ENCODE results near the gene CPNE5.

DNA sequence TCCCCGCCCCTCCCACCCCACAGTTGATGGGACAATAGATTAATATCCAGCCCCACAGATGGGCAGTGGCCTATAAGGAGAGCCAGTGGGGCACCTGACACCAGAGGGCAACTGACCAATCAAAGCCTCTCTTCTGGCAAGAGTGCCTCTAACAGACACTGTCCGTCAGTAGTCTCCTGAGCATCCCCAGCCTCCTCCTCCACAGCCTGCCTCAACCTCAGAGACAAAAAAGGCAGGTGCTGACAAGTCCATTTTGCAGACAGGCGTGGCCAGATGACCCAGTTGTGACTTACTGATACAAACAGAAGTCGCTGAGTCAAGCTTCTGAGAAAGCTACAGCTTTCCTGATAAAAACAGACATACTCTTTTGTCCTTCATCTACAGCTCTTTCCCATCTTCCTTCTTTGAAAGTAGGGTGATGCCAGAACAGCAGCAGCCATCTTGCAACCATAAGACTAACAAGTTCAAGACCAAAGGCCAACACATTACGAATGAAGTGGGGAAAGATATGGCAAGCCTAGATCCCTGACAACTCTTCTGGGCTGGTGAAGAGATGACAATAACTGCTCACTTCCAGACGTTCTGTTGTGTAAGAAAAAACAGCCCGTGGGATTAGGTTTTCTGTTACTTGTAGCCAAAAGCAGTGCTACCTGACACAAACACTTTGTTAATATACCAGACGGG lies 23.1 kb upstream of the CPNE5 start:
- no peak for TF ChIP-seq POLR2A (IDR thresholded peaks at IDR 0.05)
- TF ChIP-seq, protein P1, sequence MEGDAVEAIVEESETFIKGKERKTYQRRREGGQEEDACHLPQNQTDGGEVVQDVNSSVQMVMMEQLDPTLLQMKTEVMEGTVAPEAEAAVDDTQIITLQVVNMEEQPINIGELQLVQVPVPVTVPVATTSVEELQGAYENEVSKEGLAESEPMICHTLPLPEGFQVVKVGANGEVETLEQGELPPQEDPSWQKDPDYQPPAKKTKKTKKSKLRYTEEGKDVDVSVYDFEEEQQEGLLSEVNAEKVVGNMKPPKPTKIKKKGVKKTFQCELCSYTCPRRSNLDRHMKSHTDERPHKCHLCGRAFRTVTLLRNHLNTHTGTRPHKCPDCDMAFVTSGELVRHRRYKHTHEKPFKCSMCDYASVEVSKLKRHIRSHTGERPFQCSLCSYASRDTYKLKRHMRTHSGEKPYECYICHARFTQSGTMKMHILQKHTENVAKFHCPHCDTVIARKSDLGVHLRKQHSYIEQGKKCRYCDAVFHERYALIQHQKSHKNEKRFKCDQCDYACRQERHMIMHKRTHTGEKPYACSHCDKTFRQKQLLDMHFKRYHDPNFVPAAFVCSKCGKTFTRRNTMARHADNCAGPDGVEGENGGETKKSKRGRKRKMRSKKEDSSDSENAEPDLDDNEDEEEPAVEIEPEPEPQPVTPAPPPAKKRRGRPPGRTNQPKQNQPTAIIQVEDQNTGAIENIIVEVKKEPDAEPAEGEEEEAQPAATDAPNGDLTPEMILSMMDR (IDR thresholded peaks at IDR 0.05), result no peak
- TF ChIP-seq EP300 (IDR thresholded peaks at IDR 0.05), result no peak
